HepG2 (cell line): Measurements from ENCODE around the gene NDUFS1. TPM values are rescaled to one million over a fixed set of nuclear protein-coding genes. Genes with fewer than 3 reads are reported as not detected.

Experiments
- ATAC-seq: fragments of 200-7000 bp; cut with Tn5 transposase; 3 replicates; pipeline ENCODE4 v1.9.1; 2020; ENCODE audit warnings: mild to moderate bottlenecking, moderate library complexity
- BruUV-seq: library from RNA; stranded (reverse); fragments of 400-500 nt; replicated peaks from 2 replicates; lab custom pipeline; 2021; lab: Mats Ljungman, UMichigan
- CTCF ChIA-PET: fragments of 300-600 bp; formaldehyde crosslinking; extraction: SDS; loops from one replicate; lab custom pipeline; 2021; ENCODE audit warnings: low total read pairs, inconsistent platforms, low intra/inter-chr PET ratio; lab: Yijun Ruan, JAX
- POLR2A ChIA-PET: fragments of 350-600 bp; sonication (Branson Sonifier 250); formaldehyde crosslinking; loops from one replicate; lab custom pipeline; 2020; ENCODE audit warnings: antibody characterized with exemption, inconsistent platforms; lab: Yijun Ruan, JAX
- DNase-seq: peaks from one replicate; pipeline ENCODE4 v3.0.0-alpha.2; 2015; ENCODE audit warnings: low spot score
- FAIRE-seq: peaks from 3 replicates; lab custom pipeline; 2011; peaks lifted over from hg19 to GRCh38; lab: Jason Lieb, UNC
- H2AFZ ChIP-seq: one replicate; pipeline ENCODE4 v1.6.1; 2011; ENCODE audit warnings: low read length, inconsistent platforms
- H3K27ac ChIP-seq: fragments of 300-600 bp; 3 replicates; pipeline ENCODE4 v1.8.0; 2011; ENCODE audit warnings: mixed run types, mild to moderate bottlenecking, mixed read lengths, low read length, inconsistent platforms; ENCODE audit not compliant: insufficient read depth; ENCODE audit errors: extremely low read length
- H3K27me3 ChIP-seq, 2 experiments: fragments of 200-600 bp in 1 of 2; 2 replicates in 1 of 2; 3 replicates in 1 of 2; pipeline versions ENCODE4 v1.6.0 to v1.8.0; 2011; ENCODE audit warnings: low read length in 2 of 2, mild to moderate bottlenecking in 2 of 2, moderate library complexity in 2 of 2, inconsistent platforms in 1 of 2; ENCODE audit not compliant: insufficient read depth in 2 of 2, control insufficient read depth in 1 of 2
- H3K36me3 ChIP-seq, 2 experiments: fragments of 200-600 bp in 1 of 2; replicated peaks in 1 of 2; 2 replicates in 1 of 2; 3 replicates in 1 of 2; pipeline versions ENCODE4 v1.5.1 to v1.8.0; 2011; ENCODE audit warnings: low read length in 2 of 2, inconsistent platforms in 1 of 2; ENCODE audit not compliant: insufficient read depth in 2 of 2, control insufficient read depth in 1 of 2
- H3K4me1 ChIP-seq: 2 replicates; pipeline ENCODE4 v1.5.1; 2012; ENCODE audit warnings: low read length, inconsistent platforms; ENCODE audit not compliant: insufficient read depth
- H3K4me2 ChIP-seq: 2 replicates; pipeline ENCODE4 v1.6.0; 2011; ENCODE audit warnings: low read depth, low read length, inconsistent platforms
- H3K4me3 ChIP-seq, 3 experiments: fragments of 200-600 bp in 1 of 3; sonication (generic), shearing (Covaris generic) in 1 of 3; replicated peaks in 1 of 3; 2 replicates each; pipeline ENCODE4 v1.5.1; 2011 to 2016; ENCODE audit warnings: low read length in 3 of 3, inconsistent platforms in 2 of 3, low read depth in 2 of 3, mild to moderate bottlenecking in 2 of 3, control low read depth in 1 of 3, mixed read lengths in 1 of 3; ENCODE audit not compliant: insufficient read depth in 1 of 3
- H3K79me2 ChIP-seq: one replicate; pipeline ENCODE4 v1.6.1; 2011; ENCODE audit warnings: low read length, inconsistent platforms; ENCODE audit not compliant: insufficient read depth
- H3K9ac ChIP-seq: 2 replicates; pipeline ENCODE4 v1.6.0; 2011; ENCODE audit warnings: mild to moderate bottlenecking, low read depth, low read length, inconsistent platforms; ENCODE audit not compliant: insufficient read depth
- H3K9me3 ChIP-seq: 2 replicates; pipeline ENCODE4 v1.5.1; 2012; ENCODE audit warnings: mild to moderate bottlenecking, low read length
- H4K20me1 ChIP-seq: 2 replicates; pipeline ENCODE4 v1.6.0; 2011; ENCODE audit warnings: inconsistent platforms, mild to moderate bottlenecking, low read length, moderate library complexity; ENCODE audit not compliant: insufficient read depth
- REST ChIP-seq, 2 experiments: IDR thresholded peaks; 2 replicates each; pipeline ENCODE4 v1.6.1; 2011 to 2012; ENCODE audit warnings: low read length in 2 of 2, borderline replicate concordance in 1 of 2, low read depth in 1 of 2, mild to moderate bottlenecking in 1 of 2, moderate library complexity in 1 of 2
- RXRA ChIP-seq: sonication (generic); formaldehyde crosslinking; IDR thresholded peaks from 2 replicates; pipeline ENCODE4 v1.5.1; 2020; ENCODE audit warnings: missing genetic modification reagents
- TCF7 ChIP-seq: sonication (generic); IDR thresholded peaks from 2 replicates; pipeline ENCODE4 v1.6.1; 2016; ENCODE audit warnings: antibody characterized with exemption, low read depth
- ZFP82 ChIP-seq: sonication (generic); formaldehyde crosslinking; IDR thresholded peaks from 2 replicates; pipeline ENCODE4 v1.5.1; 2020; ENCODE audit warnings: mild to moderate bottlenecking, missing genetic modification reagents, borderline replicate concordance
- ZMYM3 ChIP-seq: sonication (generic); formaldehyde crosslinking; IDR thresholded peaks from 2 replicates; pipeline ENCODE4 v1.5.1; 2020; ENCODE audit warnings: mild to moderate bottlenecking, missing genetic modification reagents
- ZNF205 ChIP-seq: IDR thresholded peaks from 2 replicates; pipeline ENCODE4 v1.6.1; 2018; ENCODE audit warnings: missing biosample characterization, missing genetic modification reagents
- ZNF574 ChIP-seq: sonication (generic); formaldehyde crosslinking; IDR thresholded peaks from 2 replicates; pipeline ENCODE4 v1.4.0; 2020; ENCODE audit warnings: missing genetic modification reagents
- ZNF646 ChIP-seq: sonication (generic); formaldehyde crosslinking; IDR thresholded peaks from 2 replicates; pipeline ENCODE4 v1.9.0; 2021; ENCODE audit warnings: mild to moderate bottlenecking, missing genetic modification reagents
- WGBS: methylation state at CpG from one replicate; pipeline ENCODE4 v1.1.6; 2017; ENCODE audit warnings: low lambda C conversion rate; 5-methylcytosine and 5-hydroxymethylcytosine counted together
- in situ Hi-C: cut with HindIII; loops from 2 replicates; pipeline ENCODE4 v1.10.0; 2017; ENCODE audit warnings: low pct_unique_long_range_greater_than_20kb; ENCODE audit not compliant: extremely low pct_ligation_motif_present
- intact Hi-C: fragments of 100-400 bp; cut with micrococcal nuclease; formaldehyde crosslinking; loops from one replicate; pipeline ENCODE4 v1.10.0; 2022; ENCODE audit not compliant: unreplicated experiment
- polyA plus RNA-seq, 8 experiments: library from polyadenylated mRNA; depleted of rRNA in 3 of 8; stranded (reverse) in 7 of 8; unstranded in 1 of 8; fragments of >200 nt; fragmentation: Illumina TruSeq in 4 of 8; extraction: Trizol in 4 of 8; gene quantifications; 2 replicates each; pipeline versions ENCODE4 v1.2.1 to v1.2.3, GENCODE V29; 2011 to 2016; ENCODE audit warnings: low read depth in 4 of 8, missing spikeins in 1 of 8, mixed read lengths in 1 of 8; ENCODE audit not compliant: insufficient read depth in 1 of 8
- total RNA-seq, 5 experiments: library from RNA; depleted of rRNA; stranded (reverse); fragments of >200 nt; fragmentation: Illumina TruSeq; extraction: Trizol; gene quantifications; 2 replicates each; pipeline ENCODE4 v1.2.3, GENCODE V29; 2016; ENCODE audit warnings: low read depth in 1 of 5

NDUFS1 gene
- total and polyA plus RNA-seq, 2 of the 13 experiments (the other 11 are each of a cell fraction or from before 2014, with no cell fraction given) = 139 to 242 TPM

GRCh38 chr2:206150168-206150567, 9.1 kb downstream of the NDUFS1 start:
- H3K36me3 ChIP-seq = peaks cover 16 to 69% of the 10 kb centered on the region in 2 experiments
- DNase-seq (no peak), ATAC-seq (no peak), FAIRE-seq (no peak)
- H3K9ac ChIP-seq = no peak overlapping the region
- no peak overlapping the region for H2AFZ ChIP-seq
- no peak overlapping the region for H3K27ac ChIP-seq
- H3K4me1 ChIP-seq = peaks cover 12% of the 10 kb centered on the region
- no peaks in the 10 kb centered on the region for H3K27me3 ChIP-seq
- H4K20me1 ChIP-seq = peaks cover 6% of the 10 kb centered on the region; the same call in 1 of the 2 replicates
- intact Hi-C loops (loop anchor here (5.0 kb wide), 1 partner anchor 218 kb away; no protein-coding TSS in a partner anchor), in situ Hi-C loops (no loop called here)
- no peak overlapping the region for H3K4me2 ChIP-seq
- BruUV-seq = no TSS peak
- no peaks in the 10 kb centered on the region for H3K9me3 ChIP-seq
- TF ChIP-seq ZNF574 (CRISPR knock-in tag) (no peak), REST (IDR thresholded peaks at IDR 0.05; ENCODE audit: borderline replicate concordance in 1 of 2, low read depth in 1 of 2, low read length in 2 of 2) (no peak), ZNF646 (no peak), ZMYM3 (CRISPR knock-in tag) (no peak), ZFP82 (no peak), RXRA (CRISPR knock-in tag) (no peak), ZNF205 (CRISPR knock-in tag) (no peak), TCF7 (no peak)
- CTCF ChIA-PET = no interaction called here
- peaks cover 25% of the 10 kb centered on the region for H3K79me2 ChIP-seq
- WGBS = 100% methylated on average over 1 of the region's 1 CpG
- POLR2A ChIA-PET = no interaction called here
- no peak overlapping the region for H3K4me3 ChIP-seq
